ENCODE measurements around the gene KATNB1.

Gene KATNB1, protein sequence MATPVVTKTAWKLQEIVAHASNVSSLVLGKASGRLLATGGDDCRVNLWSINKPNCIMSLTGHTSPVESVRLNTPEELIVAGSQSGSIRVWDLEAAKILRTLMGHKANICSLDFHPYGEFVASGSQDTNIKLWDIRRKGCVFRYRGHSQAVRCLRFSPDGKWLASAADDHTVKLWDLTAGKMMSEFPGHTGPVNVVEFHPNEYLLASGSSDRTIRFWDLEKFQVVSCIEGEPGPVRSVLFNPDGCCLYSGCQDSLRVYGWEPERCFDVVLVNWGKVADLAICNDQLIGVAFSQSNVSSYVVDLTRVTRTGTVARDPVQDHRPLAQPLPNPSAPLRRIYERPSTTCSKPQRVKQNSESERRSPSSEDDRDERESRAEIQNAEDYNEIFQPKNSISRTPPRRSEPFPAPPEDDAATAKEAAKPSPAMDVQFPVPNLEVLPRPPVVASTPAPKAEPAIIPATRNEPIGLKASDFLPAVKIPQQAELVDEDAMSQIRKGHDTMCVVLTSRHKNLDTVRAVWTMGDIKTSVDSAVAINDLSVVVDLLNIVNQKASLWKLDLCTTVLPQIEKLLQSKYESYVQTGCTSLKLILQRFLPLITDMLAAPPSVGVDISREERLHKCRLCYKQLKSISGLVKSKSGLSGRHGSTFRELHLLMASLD

DNA sequence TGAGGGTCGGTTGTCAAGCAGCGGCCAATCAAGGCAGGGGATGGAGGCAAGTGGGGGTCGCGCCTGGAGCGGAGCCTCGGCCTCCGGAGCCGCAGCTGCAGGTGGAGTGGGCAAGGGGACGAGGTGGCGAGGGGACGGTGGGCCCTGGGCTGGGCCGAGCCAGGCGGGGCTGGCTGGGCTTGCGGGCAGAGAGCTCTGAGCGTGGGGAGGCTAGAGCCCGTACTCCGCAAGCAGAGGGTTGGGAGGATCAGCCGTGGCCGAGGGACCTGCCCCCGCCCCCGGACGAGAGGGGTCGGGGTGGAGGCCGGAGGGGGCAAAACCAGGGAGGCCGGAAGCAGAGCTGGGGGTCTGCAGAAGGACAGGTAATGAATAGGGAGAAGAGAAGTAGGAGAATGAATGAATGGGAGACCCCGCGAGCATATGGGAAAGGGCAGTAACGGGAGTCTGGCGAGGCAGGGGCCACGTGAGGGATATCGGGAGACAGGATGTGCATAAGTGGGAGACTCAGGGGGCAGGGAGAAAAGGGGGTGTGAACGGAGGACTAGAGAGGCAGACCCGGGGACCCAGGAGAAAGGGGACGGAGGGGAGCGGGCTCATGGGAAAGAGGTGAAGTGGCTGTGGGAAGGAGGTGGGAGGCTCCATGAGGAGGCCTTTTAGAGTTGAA lies at the start of gene KATNB1:
Gene KATNB1 (plus strand): TSS at position 16 of the 664 bp plus-strand sequence. CDS start 1,474 bp downstream, outside the sequence.
- DNase-seq = no peak

DNA sequence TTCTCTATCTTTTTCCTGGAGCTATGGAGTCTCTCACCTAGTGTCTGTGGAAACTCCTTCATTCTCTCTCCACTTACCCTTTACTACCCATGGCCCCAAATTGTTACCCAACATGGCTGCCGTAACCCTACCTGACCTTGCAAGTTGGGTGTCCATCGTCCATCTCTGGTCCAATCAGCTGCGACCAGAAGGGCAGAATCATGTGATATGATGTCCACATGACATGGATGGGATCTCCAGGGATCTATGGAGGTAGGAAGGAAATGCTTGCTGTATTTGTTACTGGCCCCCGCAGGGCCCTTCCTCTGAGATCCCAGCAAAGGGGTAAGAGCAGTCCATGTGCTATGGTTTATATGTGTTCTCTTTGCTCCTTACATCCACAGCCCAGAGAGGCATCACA lies 49.0 kb upstream of the KATNB1 start:
- DNase-seq = no peak

DNA sequence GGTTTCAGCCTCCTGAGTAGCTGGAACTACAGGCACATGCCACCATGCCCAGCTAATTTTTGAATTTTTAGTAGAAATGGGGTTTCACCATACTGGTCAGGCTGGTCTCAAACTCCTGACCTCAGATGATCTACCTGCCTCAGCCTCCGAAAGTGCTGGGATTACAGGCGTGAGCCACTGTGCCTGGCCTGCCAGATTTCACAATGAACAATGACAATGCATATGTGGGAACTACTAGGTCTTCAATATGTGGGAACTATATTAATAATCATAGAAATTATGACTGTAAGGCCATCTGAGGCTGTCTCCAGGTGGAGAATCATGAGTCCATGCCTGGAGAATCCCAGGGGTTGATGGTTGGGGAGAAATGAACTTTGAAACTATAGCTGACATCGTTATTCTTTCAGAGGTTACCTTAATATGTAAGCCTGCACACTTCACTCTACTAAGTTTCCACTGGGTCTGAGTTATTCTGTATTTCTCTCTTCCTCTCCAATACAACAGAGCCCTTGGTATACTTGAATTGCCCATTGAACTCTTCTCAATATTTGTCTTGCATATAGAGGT lies 48.1 kb upstream of the KATNB1 start:
- DNase-seq = no peak

DNA sequence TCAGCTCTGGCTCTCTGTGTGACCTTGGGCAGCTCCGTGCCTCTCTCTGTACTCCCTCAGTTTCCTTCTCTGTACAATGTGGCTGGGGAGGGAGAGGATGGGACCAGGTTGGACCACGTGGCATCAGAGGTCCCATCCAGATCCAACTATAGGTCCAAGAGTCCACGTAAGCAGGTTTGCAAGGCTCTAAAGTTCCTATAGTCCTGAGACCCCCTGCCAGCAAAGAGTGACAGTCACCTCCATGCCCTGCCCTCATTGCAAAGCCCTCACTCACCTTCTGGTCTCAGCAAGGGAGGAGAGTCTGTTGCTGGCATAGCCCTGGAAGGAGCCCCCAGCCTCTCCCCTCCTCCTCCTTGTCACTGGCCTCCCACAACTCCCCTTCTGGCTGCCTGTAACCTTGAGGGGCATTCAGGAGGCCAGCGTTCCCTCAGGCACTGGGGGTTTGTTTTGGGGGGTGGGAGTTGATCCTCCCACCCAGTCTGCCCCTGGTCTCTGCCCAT lies 47.0 kb upstream of the KATNB1 start:
- DNase-seq = no peak

DNA sequence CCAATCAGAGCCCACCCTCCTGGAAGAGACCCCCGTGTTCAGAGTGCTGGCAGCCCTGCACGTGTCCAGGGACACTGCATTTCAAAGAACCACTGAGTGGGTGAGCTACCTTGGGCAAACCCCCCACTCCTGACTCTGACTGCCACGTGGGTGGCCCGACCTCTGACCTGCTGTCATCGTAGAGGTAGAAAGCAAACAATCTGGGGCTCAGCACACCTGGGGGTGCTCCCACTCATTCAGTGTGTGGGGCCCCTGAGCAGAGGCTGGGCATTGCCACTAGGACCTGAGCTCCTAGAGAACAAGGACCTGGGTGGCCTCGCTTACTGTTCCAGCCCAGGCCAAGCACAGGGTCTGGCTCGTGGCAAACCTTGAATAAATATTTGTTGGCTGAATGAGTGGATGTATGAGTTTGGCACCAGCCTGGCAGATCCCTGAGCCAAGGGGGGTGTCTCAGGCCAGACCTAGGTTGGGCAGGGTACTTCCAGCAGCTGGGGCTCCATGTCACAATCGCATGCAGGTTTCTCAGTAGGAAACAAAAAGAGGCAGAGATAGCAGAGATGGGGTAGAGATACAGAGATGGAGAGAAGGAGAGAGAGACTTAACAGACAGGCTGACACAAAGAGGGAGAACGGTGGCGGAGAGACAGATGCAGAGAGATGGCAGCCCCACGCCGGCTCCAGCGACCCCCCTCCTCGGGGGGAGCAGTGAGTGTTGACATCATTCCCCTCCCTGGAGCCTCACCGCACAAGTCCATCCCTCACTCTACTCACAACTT lies 46.4 kb upstream of the KATNB1 start:
- no peak for DNase-seq

DNA sequence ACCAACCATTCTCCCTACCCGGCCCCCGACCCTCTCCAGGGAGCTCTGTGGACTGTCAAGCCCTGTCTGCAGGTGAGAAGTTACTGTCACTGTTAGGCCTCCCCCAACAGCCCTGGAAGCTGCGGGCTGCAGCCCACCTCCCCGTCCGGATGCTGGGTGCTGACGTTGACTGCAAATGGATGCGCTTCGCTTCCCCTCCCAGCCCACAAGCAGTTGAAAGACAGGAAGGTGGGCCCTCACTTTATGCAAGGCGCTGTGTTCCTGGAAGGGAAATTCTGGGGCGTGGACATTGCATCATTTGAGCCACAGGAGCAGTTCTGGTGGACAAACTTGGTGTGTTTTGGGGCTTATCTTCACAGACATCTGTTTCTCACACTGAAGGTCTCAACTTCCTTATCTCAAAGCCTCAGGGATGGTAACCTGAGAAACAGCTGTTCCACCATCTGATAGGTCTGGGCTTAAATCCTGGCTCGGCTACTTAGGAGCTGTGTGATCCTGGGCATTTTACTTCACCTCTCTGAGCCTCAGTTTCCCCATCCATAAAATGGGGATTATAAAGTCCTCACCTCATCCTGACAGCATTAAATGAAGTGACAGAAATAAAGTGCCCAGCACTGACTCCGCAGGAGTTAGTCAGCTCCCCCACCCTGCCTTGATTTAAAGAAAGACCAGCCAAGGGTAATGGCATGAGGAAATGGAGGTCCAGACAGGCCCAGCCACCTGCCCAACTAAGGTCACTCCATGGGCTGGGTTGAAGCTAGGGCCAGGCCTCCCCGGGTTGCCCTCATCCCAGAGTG lies 45.6 kb upstream of the KATNB1 start:
- DNase-seq = peak; percentile 63

DNA sequence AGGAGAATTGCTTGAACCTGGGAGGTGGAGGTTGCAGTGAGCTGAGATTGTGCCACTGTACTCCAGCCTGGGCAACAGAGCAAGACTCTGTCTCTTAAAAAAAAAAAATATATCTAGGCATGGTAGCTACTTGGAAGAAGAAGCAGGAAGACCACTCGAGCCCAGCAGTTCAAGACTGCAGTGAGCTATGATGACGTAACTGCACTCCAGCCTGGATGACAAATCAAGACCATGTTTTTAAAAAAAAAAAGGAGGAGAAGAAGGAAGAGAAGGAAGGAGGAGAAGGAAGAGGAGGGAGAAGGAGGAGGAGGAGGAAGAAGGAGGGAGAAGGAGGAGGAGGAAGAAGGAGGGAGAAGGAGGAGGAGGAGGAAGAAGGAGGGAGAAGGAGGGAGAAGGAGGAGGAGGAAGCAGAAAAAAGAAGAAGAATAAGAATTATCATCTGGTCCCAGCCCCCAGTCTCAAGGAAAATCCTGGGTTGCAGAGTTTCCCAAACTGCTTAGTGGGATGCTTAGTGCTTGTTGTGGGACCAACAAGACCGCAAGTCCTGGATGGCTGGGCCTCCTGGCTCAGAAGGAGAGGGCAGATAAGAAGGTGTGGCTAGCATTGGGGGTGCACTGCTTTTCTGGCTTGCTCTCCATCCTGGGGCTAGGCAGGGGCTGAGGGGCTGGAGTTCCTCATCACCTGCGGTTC lies 44.6 kb upstream of the KATNB1 start:
- no peak for DNase-seq

DNA sequence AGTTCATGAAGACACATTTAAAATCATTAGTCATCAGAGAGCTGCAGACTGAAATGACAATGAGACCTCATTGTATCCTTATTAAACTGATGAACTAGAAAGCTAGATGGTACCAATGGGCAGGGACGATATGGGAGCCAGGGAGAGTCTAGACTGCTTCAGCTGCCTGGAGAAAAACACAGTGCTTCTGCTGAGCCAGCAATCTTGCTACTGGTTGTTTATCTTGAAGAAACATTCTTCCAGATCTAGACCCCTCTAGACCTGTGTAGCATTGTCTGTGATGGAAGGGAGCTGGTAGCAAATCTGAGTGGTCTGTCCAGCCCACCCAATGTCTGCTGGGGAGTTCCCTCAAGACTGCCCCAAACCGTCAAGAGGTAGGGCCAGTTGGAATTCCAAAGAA lies 42.9 kb upstream of the KATNB1 start:
- DNase-seq = no peak

DNA sequence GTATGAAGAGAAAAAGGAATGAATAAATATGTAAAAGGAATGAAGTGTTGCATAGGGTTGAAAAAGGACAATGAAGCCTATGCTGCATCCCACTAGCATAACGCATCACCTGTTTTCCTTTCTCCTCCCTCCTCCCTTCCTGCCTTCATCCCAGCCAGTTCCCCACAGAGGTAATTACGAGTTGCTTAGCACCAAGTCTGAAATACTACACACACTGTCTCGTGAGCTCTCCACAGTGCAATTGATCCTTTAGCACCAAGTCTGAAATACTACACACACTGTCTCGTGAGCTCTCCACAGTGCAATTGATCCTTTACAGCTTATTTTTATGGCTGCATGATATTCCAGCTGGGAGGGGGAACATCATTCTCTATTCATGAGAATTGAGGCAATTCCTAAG lies 42.0 kb upstream of the KATNB1 start:
- DNase-seq = no peak

DNA sequence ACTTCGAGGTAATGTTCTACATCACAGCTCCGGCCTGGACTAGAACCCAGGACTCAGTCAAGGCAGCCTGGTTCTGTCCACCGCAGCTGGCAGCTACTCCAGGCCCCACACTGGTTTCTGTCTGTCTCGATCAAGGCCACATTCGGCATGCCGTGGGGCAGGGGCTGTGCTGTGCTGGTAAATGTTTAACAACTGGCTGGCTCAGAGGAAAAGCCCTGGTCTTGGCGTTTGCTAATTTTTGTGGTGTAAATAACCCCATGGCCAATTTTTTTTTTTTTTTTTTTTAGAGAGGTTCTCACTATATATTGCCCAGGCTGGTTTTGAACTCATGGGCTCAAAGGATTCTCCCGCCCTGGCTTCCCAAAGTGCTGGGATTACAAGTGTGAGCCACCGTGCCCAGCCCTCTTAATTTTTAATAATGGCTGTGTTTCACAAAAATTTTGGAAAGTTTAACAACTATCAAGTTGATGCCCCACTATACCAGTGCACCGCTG lies 41.3 kb upstream of the KATNB1 start:
- DNase-seq = no peak

DNA sequence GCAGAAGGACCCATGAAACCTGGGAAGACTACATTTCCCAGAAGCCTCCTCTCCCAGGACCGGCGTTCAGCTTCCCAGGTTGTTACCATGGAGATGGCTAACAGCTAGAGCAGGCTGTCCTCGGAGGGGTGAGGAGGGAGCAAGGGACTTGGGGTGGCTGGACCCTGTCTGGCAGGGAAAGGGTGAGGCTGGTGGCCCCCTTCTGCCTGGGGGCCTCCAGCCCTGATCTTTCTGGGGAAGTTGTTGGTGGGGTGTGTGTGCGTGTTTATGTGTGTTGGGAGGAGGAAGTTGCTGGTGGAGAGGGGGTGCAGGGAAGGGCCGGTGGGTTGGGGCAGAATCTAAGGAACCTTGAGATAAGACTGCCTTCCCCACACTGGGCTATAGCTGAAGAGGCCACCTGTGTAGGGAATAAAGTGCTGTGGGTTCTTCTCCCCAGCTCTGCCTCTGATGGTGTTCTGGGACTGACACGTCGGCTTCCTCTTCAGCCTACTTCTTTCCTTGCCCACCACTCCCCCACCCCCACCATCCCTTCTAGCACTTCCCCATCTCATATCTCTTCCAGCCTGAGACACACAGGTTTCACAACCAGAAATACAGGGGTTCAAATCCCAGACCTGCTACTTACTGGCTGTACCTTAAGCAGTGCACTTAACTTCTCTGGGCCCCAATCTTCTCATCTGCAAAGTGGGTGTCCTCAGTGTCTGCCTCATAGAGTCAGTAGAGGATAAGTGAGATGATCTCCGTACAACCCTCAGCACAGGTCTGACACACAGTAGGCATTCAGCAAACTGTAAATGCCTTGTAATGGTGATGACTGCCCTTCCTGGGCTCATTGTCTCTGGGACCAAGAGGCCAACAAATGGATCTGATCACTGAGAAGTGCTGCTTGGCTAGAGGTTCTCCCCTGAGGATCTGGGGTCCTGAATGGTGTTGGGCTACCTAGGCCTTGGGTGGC lies 40.6 kb upstream of the KATNB1 start, which contains the start of gene DRC7:
Gene DRC7 (plus strand): TSS at position 82 of the 955 bp plus-strand sequence. CDS start 3,144 bp downstream, outside the sequence.
- DNase-seq = peak; percentile 53

DNA sequence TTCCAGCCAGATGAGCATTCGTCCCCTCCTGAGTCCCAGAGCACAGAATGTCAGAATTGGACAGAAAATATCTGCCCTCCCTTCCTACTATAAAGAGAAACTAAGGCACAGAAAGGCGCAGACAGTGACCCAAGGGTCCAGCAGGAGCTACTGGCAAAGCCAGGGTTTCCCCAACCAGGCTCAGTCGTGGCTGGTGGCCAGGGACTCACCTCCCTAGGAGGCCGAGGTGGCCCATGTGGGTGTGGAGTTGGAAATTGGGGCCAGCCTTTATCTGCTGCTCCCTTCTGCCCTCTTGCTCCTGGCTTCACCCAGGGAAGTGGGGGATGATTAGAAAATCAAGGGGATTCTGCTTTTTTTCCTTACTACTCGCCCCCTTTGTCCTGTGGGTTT lies 39.9 kb upstream of the KATNB1 start:
- no peak for DNase-seq

DNA sequence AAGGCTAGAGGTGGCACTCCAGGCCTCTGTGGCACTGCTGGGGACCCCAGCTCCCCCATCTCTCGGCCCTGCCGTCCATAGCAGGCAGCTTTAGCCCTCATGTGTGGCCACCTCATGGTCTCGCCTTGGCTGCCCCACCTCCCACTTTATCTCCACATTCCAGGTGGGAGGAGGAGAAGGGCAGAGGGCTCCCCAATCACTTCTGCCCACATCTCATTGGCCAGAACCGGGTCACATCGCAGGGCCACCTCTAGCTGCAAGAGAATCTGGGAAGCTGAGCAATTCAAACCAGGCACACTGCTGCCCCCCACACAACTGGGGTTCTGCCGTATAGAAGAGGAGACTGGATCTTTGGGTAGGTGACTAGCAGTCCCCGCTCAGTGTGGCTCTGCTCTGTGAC lies 39.3 kb upstream of the KATNB1 start:
- DNase-seq = no peak

DNA sequence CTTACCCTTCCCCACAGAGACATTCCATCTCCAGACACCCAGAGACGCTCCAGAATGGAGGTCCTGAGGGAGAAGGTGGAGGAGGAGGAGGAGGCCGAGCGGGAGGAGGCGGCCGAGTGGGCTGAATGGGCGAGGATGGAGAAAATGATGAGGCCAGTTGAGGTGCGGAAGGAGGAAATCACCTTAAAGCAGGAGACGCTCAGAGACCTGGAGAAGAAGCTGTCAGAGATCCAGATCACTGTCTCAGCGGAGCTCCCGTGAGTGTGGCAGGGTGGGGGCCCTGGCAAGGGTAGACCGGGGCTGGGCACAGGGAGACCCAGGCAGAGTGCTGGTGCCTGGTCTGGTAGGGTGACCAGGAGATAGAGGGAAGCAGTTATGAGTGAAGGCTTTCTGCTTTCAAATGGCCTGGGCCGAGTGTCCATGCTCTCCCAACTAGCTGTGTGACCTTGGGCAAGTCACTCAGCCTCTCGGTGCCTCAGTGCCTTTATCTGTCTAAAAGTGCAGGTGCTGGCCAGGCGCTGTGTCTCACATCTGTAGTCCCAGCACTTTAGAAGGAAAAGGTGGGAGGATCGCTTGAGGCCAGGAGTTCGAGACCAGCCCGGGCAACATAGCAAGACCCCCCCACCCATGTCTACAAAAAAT lies 37.6 kb upstream of the KATNB1 start:
- no peak for DNase-seq

DNA sequence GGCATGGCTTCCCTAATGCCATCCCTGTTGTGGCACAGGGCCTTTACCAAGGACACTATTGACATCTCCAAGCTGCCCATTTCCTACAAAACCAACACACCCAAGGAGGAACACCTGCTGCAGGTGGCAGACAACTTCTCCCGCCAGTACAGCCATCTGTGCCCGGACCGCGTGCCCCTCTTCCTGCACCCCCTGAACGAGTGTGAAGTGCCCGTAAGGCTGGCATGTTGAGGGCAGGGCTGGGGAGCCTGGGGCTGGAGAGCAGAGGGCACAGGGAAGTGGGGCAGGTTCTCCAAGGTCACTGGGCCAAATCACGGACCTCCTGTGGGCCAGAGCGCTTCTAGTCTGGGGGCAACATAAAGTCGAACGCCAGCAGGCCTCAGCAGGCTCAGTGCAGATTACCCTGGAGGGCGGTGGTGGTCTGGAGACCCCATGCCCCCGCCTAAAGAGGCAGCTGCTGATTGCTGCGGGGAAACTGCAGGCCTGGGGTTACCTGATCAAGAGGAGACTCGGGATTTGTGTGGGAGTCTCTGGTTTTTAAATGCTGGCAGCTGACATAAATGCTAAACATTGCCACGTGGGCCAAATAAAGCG lies 36.7 kb upstream of the KATNB1 start:
- no peak for DNase-seq

DNA sequence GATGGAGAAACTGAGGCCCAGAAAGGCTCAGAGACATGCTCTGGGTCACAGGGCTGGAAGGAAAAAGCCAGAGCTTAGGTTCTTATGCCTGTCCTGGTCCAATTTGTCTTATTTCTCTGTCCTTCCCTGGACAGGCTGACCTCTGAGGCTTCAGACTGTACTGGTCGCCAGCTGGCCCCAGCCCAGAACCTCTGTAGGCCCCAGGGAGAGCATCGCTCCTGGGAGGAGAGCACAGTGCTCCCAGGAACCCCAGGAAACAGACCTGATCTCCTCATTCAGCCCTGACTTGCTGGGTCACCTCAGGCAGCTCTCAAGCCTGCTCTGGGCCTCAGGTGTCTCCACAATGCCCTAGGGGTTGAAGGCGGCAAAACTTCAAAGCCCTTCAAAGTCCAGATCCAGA lies 36.1 kb upstream of the KATNB1 start:
- no peak for DNase-seq

DNA sequence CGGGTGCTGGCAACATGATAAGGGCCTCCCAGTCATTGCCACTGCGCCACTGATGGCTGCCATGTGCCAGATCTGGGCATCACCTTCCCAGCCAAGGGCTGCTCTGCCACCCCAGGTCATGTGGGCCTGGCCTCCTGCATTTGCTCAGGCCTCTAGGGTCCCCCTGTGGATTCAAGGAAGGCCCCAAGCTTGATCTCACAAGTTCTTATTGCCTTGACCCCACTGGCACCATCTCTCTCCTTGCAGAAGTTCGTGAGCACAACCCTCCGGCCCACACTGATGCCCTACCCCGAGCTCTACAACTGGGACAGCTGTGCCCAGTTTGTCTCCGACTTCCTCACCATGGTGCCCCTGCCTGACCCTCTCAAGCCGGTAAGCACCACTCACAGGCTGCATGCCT lies 35.7 kb upstream of the KATNB1 start:
- no peak for DNase-seq

DNA sequence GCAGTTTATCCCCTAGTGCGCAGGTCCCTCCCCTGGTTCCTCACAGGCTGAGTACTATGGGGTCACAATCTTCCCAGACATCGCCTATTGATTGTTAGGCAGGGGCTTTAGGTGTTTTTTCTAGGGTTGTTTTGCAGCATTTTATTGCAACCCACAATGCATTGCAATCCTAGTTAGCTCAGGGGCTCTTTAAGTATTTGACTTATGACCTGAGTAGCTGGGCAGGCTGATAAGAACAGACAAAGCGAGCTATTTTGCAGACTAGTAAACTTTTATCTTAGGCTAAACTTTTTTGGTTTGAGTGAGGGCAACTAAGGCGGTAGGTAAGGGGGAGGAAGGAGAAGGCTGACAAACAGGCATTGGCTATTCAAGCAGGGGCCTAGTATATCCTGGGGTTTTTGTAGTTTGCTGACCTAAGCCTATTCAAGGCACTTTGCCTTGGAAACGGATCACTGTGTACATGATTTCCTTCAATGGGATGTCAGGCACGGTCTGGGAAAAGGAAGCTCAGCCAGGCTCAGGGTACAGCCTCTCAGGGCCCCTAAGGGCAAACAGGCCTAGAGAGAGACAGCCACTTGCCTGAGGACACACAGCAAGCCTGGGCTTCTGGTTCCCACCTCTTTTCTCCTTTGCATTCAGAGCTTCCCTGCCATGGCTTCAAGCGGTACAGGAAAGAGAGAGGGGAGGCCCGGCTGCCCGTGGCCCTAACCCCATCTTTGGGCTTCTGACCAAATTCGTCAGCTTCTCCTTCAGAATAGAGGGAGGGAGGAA lies 34.6 kb upstream of the KATNB1 start:
- DNase-seq = no peak
